ENCODE results near the gene PTGDR2.

PTGDR2 gene

DNA sequence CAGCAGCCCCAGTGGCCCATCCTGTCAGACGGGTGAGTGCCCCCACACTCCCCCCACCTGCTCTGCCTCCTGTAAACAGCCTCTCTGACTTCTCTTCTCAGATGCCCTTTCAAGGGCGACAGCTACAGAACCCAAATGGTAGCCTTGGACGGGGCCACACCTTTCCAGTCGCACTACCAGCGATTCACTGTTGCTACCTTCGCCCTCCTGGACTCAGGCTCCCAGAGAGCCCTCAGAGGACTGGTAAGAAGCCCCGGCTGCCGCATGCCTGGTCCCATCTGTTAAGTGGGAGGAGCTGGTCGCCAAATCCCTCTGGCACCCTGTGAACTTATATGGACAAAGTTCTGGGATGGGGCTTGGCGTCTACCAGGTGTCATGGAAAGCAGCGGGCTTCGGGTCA lies 17.8 kb upstream of the PTGDR2 start:
- DNase-seq: no peak

DNA sequence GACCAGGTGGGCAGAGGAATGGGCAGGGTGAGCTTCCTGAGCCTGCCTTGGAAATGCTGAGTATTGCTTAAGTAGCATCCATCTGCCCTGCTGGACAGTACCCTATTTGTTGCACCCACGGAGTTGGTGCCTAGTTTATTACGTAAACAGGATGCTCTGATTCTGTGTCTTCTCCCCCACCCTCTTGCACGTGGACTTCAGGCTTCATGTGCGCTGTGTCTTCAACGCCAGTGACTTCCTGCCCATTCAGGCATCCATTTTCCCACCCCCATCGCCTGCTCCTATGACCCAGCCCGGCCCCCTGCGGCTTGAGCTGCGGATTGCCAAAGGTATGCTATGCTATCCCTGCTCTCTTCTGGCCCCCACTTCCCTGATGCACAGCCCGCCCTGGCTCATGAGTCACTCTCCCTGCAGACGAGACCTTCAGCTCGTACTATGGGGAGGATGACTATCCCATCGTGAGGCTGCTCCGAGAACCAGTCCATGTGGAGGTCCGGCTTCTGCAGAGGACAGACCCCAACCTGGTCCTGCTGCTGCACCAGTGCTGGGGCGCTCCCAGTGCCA lies 17.3 kb upstream of the PTGDR2 start:
- DNase-seq: no peak

DNA sequence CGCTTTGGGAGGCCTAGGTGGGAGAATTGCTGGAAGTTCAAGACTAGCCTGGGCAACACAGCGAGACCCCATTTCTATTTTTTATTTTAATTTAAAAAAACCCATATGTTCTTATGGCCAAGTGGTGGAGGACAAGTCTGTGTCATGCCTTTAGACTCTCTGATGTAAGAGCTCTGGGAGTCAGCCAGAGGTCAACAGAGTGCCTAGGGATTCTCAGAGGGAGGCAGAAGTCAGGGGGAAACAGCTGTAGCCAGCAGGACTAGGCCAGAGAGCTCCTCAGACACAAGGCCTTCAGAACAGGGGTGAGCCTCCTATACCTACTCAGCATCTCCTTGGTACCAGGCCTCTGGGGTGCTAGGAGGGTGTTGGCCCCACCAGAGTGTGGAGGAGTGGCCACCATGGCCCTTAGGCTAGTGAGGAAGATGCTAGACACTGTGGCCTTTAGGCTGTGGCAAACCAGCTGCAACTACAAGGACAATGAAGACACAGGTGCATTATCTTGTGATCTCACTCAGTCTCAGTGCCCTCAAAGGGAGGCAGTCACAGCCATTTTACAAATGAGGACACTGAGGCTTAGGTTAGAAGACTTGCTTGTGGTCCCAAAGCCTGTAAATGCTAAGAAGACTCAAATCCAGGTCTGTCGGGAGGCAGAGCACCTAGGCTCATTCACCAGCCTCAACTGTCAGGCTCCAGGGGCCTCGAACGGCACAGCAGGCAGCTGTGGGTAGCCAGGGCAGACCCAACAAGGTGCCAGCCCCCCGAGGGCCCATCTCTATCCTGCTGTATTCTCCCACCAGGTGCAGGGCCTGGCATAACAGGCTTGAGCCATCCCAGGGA lies 16.6 kb upstream of the PTGDR2 start:
- no peak for DNase-seq

DNA sequence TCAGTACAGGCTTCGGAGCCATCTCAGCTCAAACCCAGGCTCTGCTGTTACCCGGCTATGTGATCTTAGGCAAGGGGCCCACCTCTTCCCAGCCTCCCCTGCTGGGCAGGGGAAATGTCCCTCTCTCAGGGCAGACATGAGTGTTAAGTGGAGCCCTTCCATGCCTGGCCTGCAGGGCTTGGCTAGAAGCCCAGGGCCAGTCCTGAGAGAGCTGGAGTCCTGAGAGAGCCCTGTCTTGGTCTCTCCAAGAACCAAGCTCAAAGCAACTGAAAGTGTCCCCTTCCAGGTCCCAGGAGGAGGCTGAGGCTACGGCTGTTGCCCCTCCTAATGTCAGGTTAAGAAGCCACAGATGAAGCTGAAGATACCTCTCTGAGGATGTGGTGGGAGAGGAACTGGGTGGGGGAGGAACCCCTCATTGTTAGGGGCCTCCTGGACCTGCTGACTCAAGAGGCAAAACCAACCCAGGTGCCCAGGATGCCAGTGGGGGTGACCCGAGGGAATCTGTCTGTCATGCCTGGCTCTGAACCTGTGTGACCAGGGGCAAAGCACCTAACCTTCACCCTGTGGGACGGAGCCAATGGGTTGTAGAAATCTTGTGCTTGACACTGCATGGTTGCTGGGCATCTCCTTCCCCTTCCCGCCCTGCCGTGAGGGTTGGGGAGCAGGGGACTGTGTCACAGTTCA lies 15.8 kb upstream of the PTGDR2 start:
- DNase-seq: no peak

DNA sequence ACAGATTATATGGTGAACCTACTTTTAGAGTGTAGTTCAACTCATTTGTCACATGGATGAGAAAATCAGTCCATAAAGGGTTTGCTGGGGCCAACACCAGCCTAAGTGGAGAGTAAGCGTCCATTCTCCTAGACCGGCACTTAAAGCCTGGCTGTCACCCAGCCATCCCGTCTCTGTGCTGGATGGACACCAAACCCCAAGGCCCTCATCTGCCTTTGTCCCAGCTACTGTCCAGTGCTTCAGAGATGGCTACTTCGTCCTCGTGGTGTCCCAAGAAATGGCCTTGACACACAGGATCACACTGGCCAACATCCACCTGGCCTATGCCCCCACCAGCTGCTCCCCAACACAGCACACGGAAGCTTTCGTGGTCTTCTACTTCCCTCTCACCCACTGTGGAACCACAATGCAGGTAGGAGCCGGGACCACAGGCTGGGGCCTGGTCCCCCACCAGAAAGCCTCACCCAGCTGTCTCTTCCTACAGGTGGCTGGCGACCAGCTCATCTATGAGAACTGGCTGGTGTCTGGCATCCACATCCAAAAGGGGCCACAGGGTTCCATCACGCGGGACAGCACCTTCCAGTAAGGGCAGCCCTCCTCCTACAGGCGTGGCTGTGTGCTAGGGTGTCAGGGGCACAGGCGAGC lies 15.1 kb upstream of the PTGDR2 start:
- no peak for DNase-seq

DNA sequence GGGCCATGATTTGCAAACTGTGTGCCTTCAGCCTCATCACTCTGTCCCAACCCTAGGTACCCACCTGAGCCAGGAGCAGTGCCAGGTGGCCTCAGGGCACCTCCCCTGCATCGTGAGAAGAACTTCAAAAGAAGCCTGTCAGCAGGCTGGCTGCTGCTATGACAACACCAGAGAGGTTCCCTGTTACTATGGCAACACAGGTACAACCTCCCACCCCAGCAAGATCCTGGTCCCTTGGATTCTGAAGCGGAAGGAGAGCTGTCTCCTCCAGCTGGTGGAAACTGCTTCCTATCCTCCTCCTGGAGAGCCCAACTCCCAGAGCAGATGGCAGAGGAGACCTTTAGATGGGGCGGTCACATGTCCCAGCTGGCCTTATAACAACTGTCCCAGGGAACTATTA lies 14.5 kb upstream of the PTGDR2 start:
- DNase-seq: no peak

DNA sequence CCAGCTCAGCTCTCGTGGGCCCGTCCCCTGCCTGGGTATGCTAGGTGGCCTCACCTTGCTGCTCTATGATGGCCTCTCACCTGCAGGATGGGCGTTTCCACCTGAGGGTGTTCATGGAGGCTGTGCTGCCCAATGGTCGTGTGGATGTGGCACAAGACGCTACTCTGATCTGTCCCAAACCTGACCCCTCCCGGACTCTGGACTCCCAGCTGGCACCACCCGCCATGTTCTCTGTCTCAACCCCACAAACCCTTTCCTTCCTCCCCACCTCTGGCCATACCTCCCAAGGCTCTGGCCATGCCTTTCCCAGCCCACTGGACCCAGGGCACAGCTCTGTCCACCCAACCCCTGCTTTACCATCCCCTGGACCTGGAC lies 13.7 kb upstream of the PTGDR2 start:
- no peak for DNase-seq

DNA sequence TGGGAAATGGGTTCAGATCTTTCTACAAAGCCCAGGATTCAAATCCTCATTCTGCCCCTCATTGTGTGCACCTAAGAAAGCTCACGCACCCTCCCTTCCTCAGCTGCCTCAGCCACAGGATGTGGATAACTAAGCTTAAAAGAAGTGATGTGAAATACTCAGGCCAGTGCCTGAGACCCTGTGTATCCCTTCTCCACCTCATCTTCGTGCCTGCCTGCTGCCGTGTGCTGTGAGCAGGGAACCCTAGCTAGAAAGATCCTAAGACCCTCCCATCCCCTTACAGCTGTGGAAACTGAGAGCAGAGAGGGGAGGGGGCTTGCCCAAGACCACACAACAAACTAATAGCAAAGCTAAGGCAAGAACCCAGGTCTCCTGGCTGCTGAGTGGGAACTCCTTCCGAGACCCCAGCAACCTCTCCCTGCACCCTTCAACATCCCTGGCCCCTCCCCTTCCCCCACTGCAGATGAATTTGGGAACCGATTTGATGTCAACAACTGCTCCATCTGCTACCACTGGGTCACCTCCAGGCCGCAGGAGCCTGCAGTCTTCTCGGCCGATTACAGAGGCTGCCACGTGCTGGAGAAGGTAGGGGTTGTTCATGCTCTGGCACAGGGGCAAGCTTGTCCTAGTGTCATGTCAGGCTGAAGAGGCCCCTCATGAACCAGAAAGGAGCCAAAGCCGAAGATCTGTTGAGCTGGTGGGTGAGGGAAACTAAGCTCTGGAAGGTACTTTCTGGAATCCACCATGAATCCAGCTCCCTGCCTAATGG lies 13.1 kb upstream of the PTGDR2 start:
- no peak for DNase-seq

DNA sequence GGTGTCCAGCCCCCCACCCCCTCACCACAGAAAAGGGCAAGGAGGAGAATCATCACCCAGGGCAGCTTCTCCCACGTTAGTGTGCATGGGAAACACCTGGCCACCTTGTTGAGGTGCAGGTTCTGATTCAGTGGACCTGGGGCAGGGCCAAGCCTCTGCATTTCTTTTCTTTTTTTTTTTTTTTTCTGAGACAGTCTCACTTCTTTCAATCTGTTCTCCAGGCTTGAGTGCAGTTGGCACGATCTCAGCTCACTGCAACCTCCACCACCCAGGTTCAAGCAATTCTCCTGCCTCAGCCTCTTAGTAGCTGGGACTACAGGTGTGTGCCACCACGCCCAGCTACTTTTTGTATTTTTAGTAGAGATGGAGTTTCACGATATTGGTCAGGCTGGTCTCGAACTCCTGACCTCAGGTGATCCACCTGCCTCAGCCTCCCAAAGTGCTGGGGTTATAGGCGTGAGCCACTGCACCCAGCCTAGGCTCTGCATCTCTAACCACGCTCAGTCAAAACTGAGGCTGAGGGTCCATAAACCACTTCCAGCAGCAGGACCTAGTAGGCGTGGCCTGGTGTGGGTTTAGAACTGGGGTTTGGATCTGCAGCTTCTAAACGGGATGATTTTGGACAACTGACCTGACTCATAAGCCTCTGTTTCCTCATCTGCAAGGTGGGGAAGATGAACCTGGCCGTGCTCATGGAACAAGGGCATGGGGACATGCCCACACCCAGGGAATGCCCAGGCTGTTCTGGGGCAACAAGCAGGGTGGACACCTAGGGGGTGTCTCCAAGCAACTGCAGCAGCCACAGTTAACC lies 12.3 kb upstream of the PTGDR2 start:
- DNase-seq: no peak

DNA sequence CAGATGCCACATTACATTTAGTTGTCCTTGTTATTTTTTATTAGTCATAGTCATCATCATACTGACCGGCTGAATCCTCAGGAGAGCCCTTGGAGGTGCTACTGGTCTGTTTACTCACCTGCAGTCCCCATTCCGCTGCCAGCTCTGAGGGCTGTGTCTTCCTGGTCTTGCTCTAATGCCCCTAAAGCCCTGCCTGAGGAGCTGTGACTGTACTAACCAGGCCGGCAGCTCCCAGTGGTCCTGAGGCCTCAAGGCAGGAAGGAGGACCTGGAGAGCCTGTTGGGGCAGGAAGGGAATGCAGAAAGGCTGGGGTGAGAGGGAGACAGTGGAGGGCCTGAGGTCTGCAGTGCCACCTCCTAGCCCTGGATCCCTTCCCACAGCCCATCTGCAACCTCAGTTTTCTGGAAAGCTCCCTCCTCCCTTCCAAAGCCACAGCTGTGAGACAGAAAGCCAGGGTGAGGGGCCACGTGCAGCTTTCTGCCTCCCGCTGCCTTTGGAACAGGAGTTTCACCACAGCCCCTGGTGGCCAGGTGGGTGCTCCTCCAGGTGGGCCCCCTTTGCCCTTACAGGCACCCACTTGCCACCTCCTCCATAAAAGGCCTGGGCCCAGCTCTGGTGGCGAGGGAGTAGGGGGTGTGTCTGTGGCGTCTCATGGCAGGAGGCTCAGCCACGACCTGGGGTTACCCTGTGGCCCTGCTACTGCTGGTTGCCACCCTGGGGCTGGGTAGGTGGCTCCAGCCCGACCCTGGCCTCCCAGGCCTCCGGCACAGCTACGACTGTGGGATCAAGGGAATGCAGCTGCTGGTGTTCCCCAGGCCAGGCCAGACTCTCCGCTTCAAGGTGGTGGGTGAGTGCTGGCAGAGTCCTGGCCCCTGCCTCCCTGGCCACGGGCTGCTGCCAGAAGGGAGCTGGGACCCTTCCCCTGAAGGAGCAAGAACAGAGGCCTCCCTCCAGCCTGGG lies 11.4 kb upstream of the PTGDR2 start, which contains the start of gene ZP1:
TSS of gene ZP1 (plus strand) at position 632 of the 960 bp plus-strand sequence. CDS start at position 652, 20 bp downstream.
- no peak for DNase-seq

DNA sequence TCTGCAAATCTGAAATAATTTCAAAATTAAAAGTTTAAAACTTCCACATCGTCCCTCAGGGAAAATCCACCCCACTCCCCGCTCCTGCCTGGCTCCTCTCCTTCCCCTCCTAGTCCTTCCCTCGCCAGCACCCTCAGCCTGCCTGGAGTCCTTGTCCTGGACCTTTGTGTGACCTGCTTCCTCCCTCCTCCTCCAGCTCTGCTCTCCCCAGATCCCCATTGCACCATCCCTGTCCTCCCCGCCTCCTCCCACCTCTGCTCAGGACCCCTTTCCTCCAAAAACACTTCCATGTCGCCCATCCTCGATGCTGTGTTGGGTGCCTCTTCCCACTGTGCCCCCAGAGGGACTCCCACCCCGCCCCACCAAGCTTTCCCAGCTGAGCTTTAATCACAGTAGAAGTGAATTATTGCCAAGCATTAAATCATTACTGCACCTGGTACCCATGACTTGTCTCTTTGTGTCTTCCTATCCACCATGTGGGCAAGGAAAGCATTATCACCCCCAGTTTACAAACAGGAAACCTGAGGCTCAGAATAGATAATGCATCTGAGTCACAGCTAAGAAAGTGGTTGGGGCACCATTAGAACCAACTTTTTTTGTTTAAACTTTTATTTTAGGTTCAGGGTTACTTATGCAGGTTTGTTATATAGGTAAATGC lies 9.2 kb upstream of the PTGDR2 start:
- no peak for DNase-seq

DNA sequence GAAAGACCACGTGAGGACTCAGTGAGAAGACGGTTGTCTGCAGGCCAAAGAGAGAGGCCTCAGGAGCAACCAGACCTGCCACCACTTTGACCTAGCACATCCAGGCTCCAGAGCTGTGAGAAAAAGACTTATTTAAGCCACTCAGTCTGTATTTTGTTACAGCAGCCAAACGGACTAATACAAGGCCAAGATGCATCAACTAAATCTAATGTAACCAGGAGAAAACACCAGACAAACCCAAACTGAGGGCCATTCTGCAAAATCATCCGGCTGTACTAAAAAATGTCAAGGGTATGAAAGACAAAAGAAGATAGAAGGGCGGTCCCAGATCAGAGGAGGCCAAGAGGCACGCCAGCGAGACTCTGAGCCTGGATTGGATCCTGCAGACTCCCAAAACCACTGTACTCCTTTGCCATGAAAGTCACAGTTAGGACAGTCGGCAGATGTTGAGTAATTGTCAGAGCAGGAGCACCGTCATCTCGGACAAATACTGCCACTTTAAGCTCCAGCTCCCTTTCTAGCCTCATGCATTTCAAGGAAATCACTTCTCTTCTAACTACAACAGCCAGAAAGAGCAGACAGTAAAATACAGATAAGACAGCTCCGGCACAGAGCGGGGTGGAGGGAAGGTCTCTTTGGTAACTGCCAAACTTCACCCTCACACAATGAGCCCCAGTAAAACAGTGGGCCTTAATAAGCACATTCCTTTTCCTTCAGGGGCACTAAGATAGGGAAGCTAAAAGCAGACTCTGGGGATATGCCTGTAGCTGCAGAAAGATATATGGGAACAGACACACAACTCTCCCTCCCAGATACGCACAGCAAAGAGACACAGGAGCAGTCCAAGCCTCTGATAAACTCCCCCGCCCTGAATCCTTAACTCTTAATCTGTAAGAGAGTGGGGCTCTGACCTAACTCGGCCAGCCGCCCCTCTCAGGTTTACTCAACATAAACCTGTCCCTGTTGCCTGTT lies 8.1 kb upstream of the PTGDR2 start:
- no peak for DNase-seq

DNA sequence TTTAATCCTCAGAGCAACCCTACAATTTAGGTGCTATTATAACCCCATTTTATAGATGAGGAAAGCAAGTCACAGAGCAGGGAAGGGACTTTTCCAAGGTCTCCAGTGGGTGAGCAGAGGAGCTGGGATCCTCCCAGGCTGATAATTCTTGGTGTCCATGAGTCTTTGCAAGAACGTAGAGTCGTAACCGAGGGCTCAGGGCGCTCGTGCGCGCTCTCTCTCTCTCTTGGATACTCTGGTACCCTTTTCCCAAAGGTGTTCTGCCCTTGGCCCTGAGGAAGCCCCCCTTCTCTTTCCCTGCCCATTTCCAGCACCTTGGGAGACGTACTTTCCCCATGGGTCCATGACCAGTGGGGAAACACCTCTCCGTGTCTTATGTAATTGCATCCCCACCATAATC lies 6.4 kb upstream of the PTGDR2 start:
- DNase-seq: no peak

DNA sequence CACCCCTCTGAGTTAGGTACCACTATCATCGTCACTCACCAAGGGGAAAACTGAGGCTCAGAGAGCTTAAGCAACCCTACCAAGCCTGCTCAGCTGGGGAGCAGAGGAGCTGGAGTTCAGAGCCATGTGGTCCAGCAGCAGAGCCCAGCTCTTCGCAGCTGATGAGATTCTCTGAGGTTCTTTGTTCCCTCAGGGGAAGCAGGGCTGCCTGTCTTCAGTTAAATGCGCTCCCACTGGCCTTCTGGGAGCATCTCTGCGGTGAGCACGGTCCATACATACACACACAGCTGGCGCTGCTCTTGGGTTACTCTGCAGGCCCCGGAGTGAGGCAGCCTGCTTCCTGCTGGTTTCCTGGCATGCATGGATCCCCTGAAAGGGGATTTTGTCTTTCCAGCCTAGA lies 5.2 kb upstream of the PTGDR2 start:
- DNase-seq: no peak

DNA sequence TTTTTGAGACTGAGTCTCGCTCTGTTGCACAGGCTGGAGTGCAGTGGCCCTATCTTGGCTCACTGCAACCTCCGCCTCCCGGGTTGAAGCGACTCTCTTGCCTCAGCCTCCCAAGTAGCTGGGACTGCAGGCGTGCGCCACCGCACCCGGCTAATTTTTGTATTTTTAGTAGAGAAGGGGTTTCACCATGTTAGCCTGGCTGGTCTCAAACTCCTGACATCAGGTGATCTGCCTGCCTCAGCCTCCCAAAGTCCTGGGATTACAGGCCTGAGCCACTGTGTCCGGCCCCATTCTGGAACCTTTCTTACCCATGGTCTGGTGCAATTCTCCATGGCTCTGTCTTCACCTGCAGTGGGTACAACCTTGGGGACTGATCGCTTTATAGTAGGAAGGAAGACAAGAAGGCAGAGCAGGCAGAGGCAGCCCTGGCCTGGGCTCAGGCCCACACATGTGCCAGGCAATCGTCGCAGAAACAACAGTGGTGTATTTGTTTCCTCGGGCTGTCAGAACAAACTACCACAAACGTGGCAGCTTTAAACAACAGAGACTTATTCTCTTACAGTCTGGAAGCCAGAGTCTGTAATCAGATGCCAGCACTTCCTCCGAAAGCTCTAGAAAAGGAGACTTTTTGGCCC lies 4.0 kb upstream of the PTGDR2 start:
- no peak for DNase-seq

DNA sequence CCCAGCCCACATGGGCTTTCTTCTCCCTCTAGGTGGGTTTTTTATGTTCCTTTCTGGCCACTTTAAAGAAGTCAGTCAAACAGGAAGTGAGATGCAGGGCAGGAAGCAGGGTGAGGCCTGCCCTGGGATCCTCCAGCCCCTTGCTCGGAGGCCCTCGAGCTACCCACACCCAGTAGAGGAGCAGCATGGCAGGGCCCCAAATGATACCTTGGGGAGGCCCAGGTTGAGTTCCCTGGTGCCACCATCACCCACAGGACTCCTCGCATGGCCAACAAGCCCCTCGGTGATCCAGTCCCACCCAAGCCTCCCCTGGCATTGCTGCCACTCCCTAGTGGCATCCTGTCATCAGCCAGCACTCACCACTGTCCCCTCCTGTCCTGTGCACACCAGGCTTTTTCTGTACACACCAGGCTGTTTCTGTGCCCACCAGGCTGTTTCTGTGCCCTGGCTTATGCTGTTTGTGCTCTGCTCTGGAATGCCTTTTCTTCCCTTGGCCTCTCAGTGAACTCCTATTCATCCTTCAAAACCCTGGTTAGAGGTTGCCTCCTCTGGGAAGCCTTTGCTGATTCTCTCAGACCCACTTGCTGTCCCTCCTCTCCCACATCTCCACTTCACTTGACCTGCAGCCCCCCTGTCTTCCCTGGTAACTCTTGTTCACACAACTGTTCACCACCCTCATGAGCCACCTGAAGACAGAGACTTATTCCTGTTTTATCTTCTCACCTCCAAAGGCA lies 3.1 kb upstream of the PTGDR2 start:
- DNase-seq: no peak

DNA sequence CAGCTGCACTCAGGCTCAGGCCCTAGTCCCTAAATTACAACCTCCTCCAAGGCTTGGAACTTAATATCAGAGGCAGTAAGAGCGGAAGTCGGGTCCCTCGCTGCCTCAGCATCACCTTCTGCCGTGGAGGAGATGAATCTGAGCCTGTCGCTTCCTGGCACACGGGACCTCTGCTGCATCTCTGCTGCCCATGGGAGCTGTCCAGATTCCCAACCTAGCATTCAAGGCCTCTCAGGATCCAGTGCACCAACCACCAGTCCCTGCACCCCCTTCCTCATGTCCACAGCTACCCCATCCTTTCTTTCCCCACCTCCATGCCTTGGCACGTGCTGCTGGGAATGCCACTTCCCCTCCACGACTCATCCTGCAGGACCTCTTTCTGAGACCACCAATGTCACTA lies 2.5 kb upstream of the PTGDR2 start:
- DNase-seq: no peak
